ENCODE measurements around the gene TRDMT1. TPM values are rescaled to one million over a fixed set of nuclear protein-coding genes. Genes with fewer than 3 reads are reported as not detected.

TRDMT1 gene
- polyA plus RNA-seq, 1 experiment, result 2.4 TPM

- ChIA-PET POLR2A (no interaction called here), CTCF (no interaction called here)
- no peaks in the 10 kb centered on the region for H3K27me3 ChIP-seq (ENCODE audit: control insufficient read depth, insufficient read depth, low read length)
- TF ChIP-seq CTCF (IDR thresholded peaks at IDR 0.05; ENCODE audit: insufficient read depth, low read depth, low read length), result no peak
- DNase-seq (ENCODE audit: low read depth), result no peak
- no peak overlapping the region for H3K4me3 ChIP-seq (ENCODE audit: low read depth, low read length)
- no peaks in the 10 kb centered on the region for H3K36me3 ChIP-seq (ENCODE audit: control insufficient read depth, insufficient read depth, low read length)
Measured at GRCh38 chr10:17185873-17186272, 15.6 kb downstream of the TRDMT1 start.

GRCh38 chr10:17183110-17183509 lies 18.4 kb downstream of the TRDMT1 start:
- 0 out of 2 replicates have a peak, but pooled peaks have one; percentile 15 for TF ChIP-seq CTCF (IDR thresholded peaks at IDR 0.05; ENCODE audit: insufficient read depth, low read depth, low read length)
- no peak overlapping the region for H3K4me3 ChIP-seq (ENCODE audit: low read depth, low read length)
- DNase-seq (ENCODE audit: low read depth), result no peak
- H3K36me3 ChIP-seq (ENCODE audit: control insufficient read depth, insufficient read depth, low read length), result no peaks in the 10 kb centered on the region
- CTCF ChIA-PET, result interaction anchor here (0.9 to 1.2 kb wide), 3 partner anchors 8 to 211 kb away, joined by 3 to 4 read pairs (median 3); no protein-coding TSS in a partner anchor
- H3K27me3 ChIP-seq (ENCODE audit: control insufficient read depth, insufficient read depth, low read length), result no peaks in the 10 kb centered on the region
- POLR2A ChIA-PET, result no interaction called here

- no peak overlapping the region for H3K4me3 ChIP-seq (ENCODE audit: low read depth, low read length)
- CTCF ChIA-PET, result interaction anchor here (1.1 to 1.2 kb wide), 2 partner anchors 49 to 171 kb away, joined by 3 read pairs; no protein-coding TSS in a partner anchor
- TF ChIP-seq CTCF (IDR thresholded peaks at IDR 0.05; ENCODE audit: insufficient read depth, low read depth, low read length), result no peak
- POLR2A ChIA-PET, result no interaction called here
- no peak for DNase-seq (ENCODE audit: low read depth)
- H3K36me3 ChIP-seq (ENCODE audit: control insufficient read depth, insufficient read depth, low read length), result no peaks in the 10 kb centered on the region
- no peaks in the 10 kb centered on the region for H3K27me3 ChIP-seq (ENCODE audit: control insufficient read depth, insufficient read depth, low read length)
Measured at GRCh38 chr10:17181751-17182150, 19.7 kb downstream of the TRDMT1 start.

- CTCF ChIA-PET, result interaction anchor here (1.1 kb wide), 1 partner anchor 50 kb away, joined by 3 read pairs; no protein-coding TSS in a partner anchor
Measured at GRCh38 chr10:17181110-17181509, 20.4 kb downstream of the TRDMT1 start.

GRCh38 chr10:17179002-17179401 lies 22.5 kb downstream of the TRDMT1 start:
- no peak for TF ChIP-seq CTCF (IDR thresholded peaks at IDR 0.05; ENCODE audit: insufficient read depth, low read depth, low read length)
- POLR2A ChIA-PET, result no interaction called here
- H3K36me3 ChIP-seq (ENCODE audit: control insufficient read depth, insufficient read depth, low read length), result no peaks in the 10 kb centered on the region
- no peak overlapping the region for H3K4me3 ChIP-seq (ENCODE audit: low read depth, low read length)
- CTCF ChIA-PET, result interaction anchor here (0.6 to 1.2 kb wide), 3 partner anchors 12 to 326 kb away, joined by 3 to 4 read pairs (median 3); no protein-coding TSS in a partner anchor
- no peaks in the 10 kb centered on the region for H3K27me3 ChIP-seq (ENCODE audit: control insufficient read depth, insufficient read depth, low read length)
- DNase-seq (ENCODE audit: low read depth), result no peak

More at GRCh38 chr10:17181110-17181509, 20.4 kb downstream of the TRDMT1 start:
- H3K4me3 ChIP-seq (ENCODE audit: low read depth, low read length), result no peak overlapping the region
- TF ChIP-seq CTCF (IDR thresholded peaks at IDR 0.05; ENCODE audit: insufficient read depth, low read depth, low read length), result no peak
- POLR2A ChIA-PET, result no interaction called here
- no peaks in the 10 kb centered on the region for H3K27me3 ChIP-seq (ENCODE audit: control insufficient read depth, insufficient read depth, low read length)
- DNase-seq (ENCODE audit: low read depth), result no peak
- no peaks in the 10 kb centered on the region for H3K36me3 ChIP-seq (ENCODE audit: control insufficient read depth, insufficient read depth, low read length)
